Endodermal cell (in vitro differentiated cells): ENCODE data around the gene ALAD. TPM values are rescaled to one million over a fixed set of nuclear protein-coding genes. Genes with fewer than 3 reads are reported as not detected.

ENCODE experiments used
- DNase-seq: peaks from one replicate; pipeline ENCODE4 v3.0.0-alpha.2; 2017
- H3K27ac ChIP-seq: 2 replicates; pipeline ENCODE4 v1.5.1; 2013; ENCODE audit warnings: mild to moderate bottlenecking, low read depth, low read length, moderate library complexity
- H3K27me3 ChIP-seq: 2 replicates; pipeline ENCODE4 v1.6.1; 2013; ENCODE audit warnings: mild to moderate bottlenecking, low read length, moderate library complexity; ENCODE audit not compliant: insufficient read depth, control insufficient read depth, poor library complexity, severe bottlenecking
- H3K36me3 ChIP-seq: 2 replicates; pipeline ENCODE4 v1.7.0; 2013; ENCODE audit warnings: mild to moderate bottlenecking, low read length, moderate library complexity; ENCODE audit not compliant: control insufficient read depth, insufficient read depth
- H3K4me1 ChIP-seq: one replicate; pipeline ENCODE4 v1.7.0; 2013; ENCODE audit warnings: low read length; ENCODE audit not compliant: control insufficient read depth, insufficient read depth
- H3K4me3 ChIP-seq: 2 replicates; pipeline ENCODE4 v1.5.1; 2013; ENCODE audit warnings: mild to moderate bottlenecking, low read length, moderate library complexity
- H3K9ac ChIP-seq: 2 replicates; pipeline ENCODE4 v1.6.1; 2013; ENCODE audit warnings: mild to moderate bottlenecking, low read length, moderate library complexity; ENCODE audit not compliant: poor library complexity, severe bottlenecking; ENCODE audit errors: extremely low read depth
- H3K9me3 ChIP-seq: 2 replicates; pipeline ENCODE4 v1.6.1; 2013; ENCODE audit warnings: mild to moderate bottlenecking, low read length, moderate library complexity; ENCODE audit not compliant: control insufficient read depth
- H3K27ac Mint-ChIP-seq: 2 replicates; pipeline ENCODE4 v1.8.0; 2020; ENCODE audit warnings: mixed read lengths
- H3K27me3 Mint-ChIP-seq: 2 replicates; pipeline ENCODE4 v1.8.0; 2021; ENCODE audit warnings: mild to moderate bottlenecking, mixed read lengths; ENCODE audit not compliant: insufficient read depth
- H3K36me3 Mint-ChIP-seq: 2 replicates; pipeline ENCODE4 v1.8.0; 2020; ENCODE audit warnings: low read depth, mixed read lengths
- H3K4me1 Mint-ChIP-seq: 2 replicates; pipeline ENCODE4 v1.8.0; 2020; ENCODE audit warnings: mixed read lengths
- H3K4me3 Mint-ChIP-seq: 2 replicates; pipeline ENCODE4 v1.8.0; 2020; ENCODE audit warnings: mild to moderate bottlenecking, moderate library complexity, mixed read lengths
- H3K9me3 Mint-ChIP-seq: 2 replicates; pipeline ENCODE4 v1.8.0; 2020; ENCODE audit warnings: mild to moderate bottlenecking, mixed read lengths
- whole genome bisulfite sequencing, 2 experiments: methylation state at CpG; one replicate each; pipeline versions ENCODE4 v1.1.5 to v1.1.7; 2013; ENCODE audit warnings: missing lambda C conversion rate in 2 of 2, mixed read lengths in 1 of 2; ENCODE audit not compliant: insufficient coverage in 1 of 2, insufficient read length in 1 of 2; 5-methylcytosine and 5-hydroxymethylcytosine counted together
- total RNA-seq, 2 donors: library from RNA; stranded (reverse); fragmentation: NEBNext Ultra II Directional in 1 of 2; extraction: Animal tissue kit (Norgen Biotek cat#: 25700) in 1 of 2; gene quantifications; 2 replicates in 1 of 2; 3 replicates in 1 of 2; pipeline ENCODE4 v1.2.1, GENCODE V29; 2021
- TF ChIP-seq, protein P1 (sequence below): fragments of 200-600 bp; sonication (generic); conservative IDR thresholded peaks from 2 replicates; pipeline ENCODE4 v1.5.0; 2021; ENCODE audit warnings: antibody characterized with exemption, mild to moderate bottlenecking

The ALAD gene
- total RNA-seq, 2 donors from 2014 or later, result 40.4 to 51.9 TPM

DNA sequence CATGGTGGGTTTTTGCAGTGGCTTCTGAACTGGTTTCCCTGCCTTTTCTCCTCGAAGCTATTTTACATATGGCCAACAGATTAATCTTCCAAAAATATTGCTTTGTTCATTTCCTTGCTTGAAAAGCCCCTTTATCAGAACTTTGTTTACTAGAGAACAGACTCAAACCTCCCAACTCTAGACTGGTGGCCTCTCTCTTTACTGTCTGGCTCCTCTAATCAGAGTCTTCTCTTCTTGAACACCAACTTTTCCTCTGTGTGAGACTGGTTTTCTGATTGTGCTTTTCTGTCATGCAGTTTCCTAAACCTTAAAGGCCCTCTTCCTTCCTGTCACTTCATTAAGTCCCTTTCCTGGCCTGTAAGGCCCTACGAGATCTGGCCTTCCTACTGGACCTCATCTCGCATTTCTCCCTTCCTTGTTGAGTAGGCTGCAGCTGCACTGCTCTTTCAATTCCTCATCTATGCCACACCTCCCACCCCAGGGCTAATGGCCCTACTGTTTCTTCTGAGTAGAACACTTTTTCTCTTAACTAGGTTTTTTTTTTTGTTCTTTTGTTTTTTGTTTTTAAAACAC lies 15.2 kb upstream of the ALAD start:
- WGBS, 2 experiments, result 79 to 89% methylated on average over 3 of the region's 3 CpGs
- no peak overlapping the region for H3K4me3 Mint-ChIP-seq

DNA sequence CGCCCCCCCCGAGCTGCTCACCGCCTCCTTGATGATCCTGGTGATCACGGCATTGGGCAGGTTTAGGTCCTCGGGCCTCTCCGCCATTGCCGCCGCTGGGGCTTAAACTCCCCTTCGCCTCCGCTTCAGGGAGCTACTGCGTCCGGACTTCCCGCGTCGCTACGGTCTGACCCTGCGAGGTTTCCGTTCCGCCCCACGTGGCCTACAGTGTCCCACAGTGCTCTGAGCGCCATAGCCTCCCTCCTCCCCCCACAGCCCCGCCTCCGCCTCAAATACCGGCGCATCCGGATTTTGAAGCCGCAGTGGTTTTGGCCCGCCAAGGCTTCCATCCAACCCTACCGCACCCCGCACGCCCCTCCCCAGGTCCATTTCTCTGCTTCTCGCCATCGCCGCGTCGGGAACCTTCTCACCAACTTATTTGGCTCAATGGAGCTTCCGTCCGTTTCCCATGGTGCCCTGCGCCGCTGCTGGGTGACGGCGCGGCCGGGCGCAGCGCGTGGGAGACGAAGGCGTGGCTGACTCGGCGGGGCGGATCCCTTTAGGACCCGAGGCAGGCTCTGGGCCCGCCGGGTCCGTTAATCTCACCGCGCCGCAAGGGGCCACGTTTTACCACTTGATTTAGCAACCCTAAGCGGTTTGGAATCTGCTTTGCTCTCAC lies 9.3 kb upstream of the ALAD start, which contains the start of the genes C9orf43 and POLE3:
TSS of gene C9orf43 (plus strand) at position 541 of the 658 bp plus-strand sequence. CDS start 2,747 bp downstream, outside the sequence.
TSS of gene POLE3 (minus strand) at position 469 of the 658 bp plus-strand sequence. CDS start at position 87, 382 bp downstream.
- no peaks in the 10 kb centered on the region for H3K9me3 Mint-ChIP-seq
- DNase-seq, result peak; percentile 98
- peak within 1 kb of the TSS; percentile 98 for H3K4me3 Mint-ChIP-seq
- Histone ChIP-seq H3K9me3 (no peaks in the 10 kb centered on the region), H3K36me3 (peaks cover 20% of the 10 kb centered on the region), H3K4me3 (peak within 1 kb of the TSS; percentile 89), H3K9ac (peak within 1 kb of the TSS; percentile 83), H3K27me3 (no peaks in the 10 kb centered on the region), H3K27ac (peak within 1 kb of the TSS; percentile 92), H3K4me1 (peaks cover 3% of the 10 kb centered on the region)
- H3K27me3 Mint-ChIP-seq, result no peaks in the 10 kb centered on the region
- peak within 1 kb of the TSS; percentile 100 for H3K27ac Mint-ChIP-seq
- H3K4me1 Mint-ChIP-seq, result peaks cover 19% of the 10 kb centered on the region
- WGBS, 2 experiments, result 0% methylated on average over 31 to 61 of the region's 61 CpGs
- TF ChIP-seq, protein P1, sequence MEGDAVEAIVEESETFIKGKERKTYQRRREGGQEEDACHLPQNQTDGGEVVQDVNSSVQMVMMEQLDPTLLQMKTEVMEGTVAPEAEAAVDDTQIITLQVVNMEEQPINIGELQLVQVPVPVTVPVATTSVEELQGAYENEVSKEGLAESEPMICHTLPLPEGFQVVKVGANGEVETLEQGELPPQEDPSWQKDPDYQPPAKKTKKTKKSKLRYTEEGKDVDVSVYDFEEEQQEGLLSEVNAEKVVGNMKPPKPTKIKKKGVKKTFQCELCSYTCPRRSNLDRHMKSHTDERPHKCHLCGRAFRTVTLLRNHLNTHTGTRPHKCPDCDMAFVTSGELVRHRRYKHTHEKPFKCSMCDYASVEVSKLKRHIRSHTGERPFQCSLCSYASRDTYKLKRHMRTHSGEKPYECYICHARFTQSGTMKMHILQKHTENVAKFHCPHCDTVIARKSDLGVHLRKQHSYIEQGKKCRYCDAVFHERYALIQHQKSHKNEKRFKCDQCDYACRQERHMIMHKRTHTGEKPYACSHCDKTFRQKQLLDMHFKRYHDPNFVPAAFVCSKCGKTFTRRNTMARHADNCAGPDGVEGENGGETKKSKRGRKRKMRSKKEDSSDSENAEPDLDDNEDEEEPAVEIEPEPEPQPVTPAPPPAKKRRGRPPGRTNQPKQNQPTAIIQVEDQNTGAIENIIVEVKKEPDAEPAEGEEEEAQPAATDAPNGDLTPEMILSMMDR, result no peak
- H3K36me3 Mint-ChIP-seq, result peaks cover 24% of the 10 kb centered on the region

More for the DNA sequence above, 15.2 kb upstream of the ALAD start:
- H3K4me1 ChIP-seq, result no peaks in the 10 kb centered on the region
- H3K27me3 Mint-ChIP-seq, result no peaks in the 10 kb centered on the region
- no peaks in the 10 kb centered on the region for H3K9me3 ChIP-seq
- no peak overlapping the region for H3K27ac ChIP-seq
- no peaks in the 10 kb centered on the region for H3K36me3 Mint-ChIP-seq
- H3K9ac ChIP-seq, result no peak overlapping the region
- no peaks in the 10 kb centered on the region for H3K9me3 Mint-ChIP-seq
- H3K27ac Mint-ChIP-seq, result no peak overlapping the region
- peaks cover 5% of the 10 kb centered on the region for H3K4me1 Mint-ChIP-seq
- H3K4me3 ChIP-seq, result no peak overlapping the region
- TF ChIP-seq, protein P1, result no peak
- no peaks in the 10 kb centered on the region for H3K36me3 ChIP-seq
- no peak for DNase-seq
- H3K27me3 ChIP-seq, result no peaks in the 10 kb centered on the region

DNA sequence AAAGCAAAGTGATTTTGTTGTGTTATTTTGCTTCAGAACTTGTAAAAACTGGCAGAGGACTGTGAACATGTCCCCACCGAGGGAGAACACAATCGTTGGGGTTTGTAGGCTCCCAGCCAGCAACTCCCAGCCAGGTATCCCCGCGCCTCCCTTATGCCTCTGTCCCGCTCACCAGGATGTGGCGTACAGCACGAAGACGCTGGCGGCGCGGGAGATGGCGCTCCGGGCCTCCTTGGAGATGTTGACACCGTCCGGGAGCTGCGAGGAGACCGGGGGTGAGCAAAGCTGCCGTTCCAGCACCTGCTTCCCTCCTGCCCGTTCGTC lies 8.8 kb upstream of the ALAD start:
- H3K4me3 ChIP-seq, result peak overlapping the region; percentile 89
- no peaks in the 10 kb centered on the region for H3K9me3 ChIP-seq
- Mint-ChIP-seq H3K27ac (peak overlapping the region; percentile 100), H3K4me1 (peaks cover 19% of the 10 kb centered on the region), H3K36me3 (peaks cover 24% of the 10 kb centered on the region), H3K4me3 (peak overlapping the region; percentile 98), H3K9me3 (no peaks in the 10 kb centered on the region), H3K27me3 (no peaks in the 10 kb centered on the region)
- DNase-seq, result no peak
- H3K36me3 ChIP-seq, result peaks cover 20% of the 10 kb centered on the region
- WGBS, 2 experiments, result 0% methylated on average over 2 to 20 of the region's 20 CpGs
- H3K9ac ChIP-seq, result peak overlapping the region; percentile 83
- peaks cover 3% of the 10 kb centered on the region for H3K4me1 ChIP-seq
- H3K27ac ChIP-seq, result peak overlapping the region; percentile 92
- TF ChIP-seq, protein P1, result peak; percentile 29
- no peaks in the 10 kb centered on the region for H3K27me3 ChIP-seq
